OCI-LY7 (cell line): ENCODE data around the gene TIMP3. TPM values are rescaled to one million over a fixed set of nuclear protein-coding genes. Genes with fewer than 3 reads are reported as not detected.
A peak's percentile ranks its signal among the peaks of the same experiment; 100 is the strongest.

Experiments
- BruUV-seq: library from RNA; stranded (reverse); fragments of 400-500 nt; replicated peaks from 2 replicates; lab custom pipeline; 2021; lab: Mats Ljungman, UMichigan
- CTCF ChIA-PET: fragments of 300-600 bp; sonication (Branson Sonifier 250); formaldehyde crosslinking; loops from one replicate; lab custom pipeline; 2022; ENCODE audit warnings: antibody characterized with exemption; ENCODE audit not compliant: unreplicated experiment; lab: Charles Lee
- POLR2A ChIA-PET: fragments of 300-600 bp; sonication (Branson Sonifier 250); formaldehyde crosslinking; loops from one replicate; lab custom pipeline; 2022; ENCODE audit warnings: antibody characterized with exemption; lab: Charles Lee
- DNase-seq: peaks from one replicate; pipeline ENCODE4 v3.0.0-alpha.2; 2015; ENCODE audit warnings: low spot score
- H2AFZ ChIP-seq: fragments of 200-600 bp; sonication (generic), shearing (Covaris generic); 2 replicates; pipeline ENCODE4 v1.6.1; 2014; ENCODE audit warnings: mild to moderate bottlenecking, antibody characterized with exemption, low read length, moderate library complexity
- H3K27ac ChIP-seq: fragments of 200-600 bp; sonication (generic); 2 replicates; pipeline ENCODE4 v1.5.1; 2014; ENCODE audit warnings: mixed run types, low read depth, mild to moderate bottlenecking, moderate library complexity, low read length, inconsistent platforms; ENCODE audit not compliant: poor library complexity, severe bottlenecking
- H3K36me3 ChIP-seq: fragments of 200-600 bp; sonication (generic); 2 replicates; pipeline ENCODE4 v1.6.1; 2014; ENCODE audit warnings: mild to moderate bottlenecking, antibody characterized with exemption, low read length, moderate library complexity, mixed read lengths; ENCODE audit not compliant: insufficient read depth
- H3K4me1 ChIP-seq: fragments of 200-600 bp; sonication (generic); 2 replicates; pipeline ENCODE4 v1.5.1; 2014; ENCODE audit warnings: mild to moderate bottlenecking, low read length; ENCODE audit not compliant: insufficient read depth, poor library complexity, severe bottlenecking
- H3K4me2 ChIP-seq: fragments of 200-600 bp; sonication (generic); 2 replicates; pipeline ENCODE4 v1.6.1; 2014; ENCODE audit warnings: mild to moderate bottlenecking, low read length
- H3K4me3 ChIP-seq: fragments of 200-600 bp; sonication (generic); 2 replicates; pipeline ENCODE4 v1.5.1; 2014; ENCODE audit warnings: mild to moderate bottlenecking, low read depth, low read length; ENCODE audit not compliant: poor library complexity, severe bottlenecking
- H3K79me2 ChIP-seq: fragments of 200-600 bp; sonication (generic); 2 replicates; pipeline ENCODE4 v1.6.1; 2016; ENCODE audit warnings: low read depth, mild to moderate bottlenecking, low read length, moderate library complexity, mixed read lengths; ENCODE audit not compliant: insufficient read depth
- H3K9me2 ChIP-seq: fragments of 200-600 bp; sonication (generic); 2 replicates; pipeline ENCODE4 v1.6.1; 2016; ENCODE audit warnings: mild to moderate bottlenecking, low read length, mixed read lengths; ENCODE audit not compliant: insufficient read depth
- H3K9me3 ChIP-seq: fragments of 200-600 bp; sonication (generic); 2 replicates; pipeline ENCODE4 v1.6.1; 2014; ENCODE audit warnings: mild to moderate bottlenecking, mixed run types, low read length, mixed read lengths
- H4K20me1 ChIP-seq: fragments of 200-600 bp; sonication (generic); 2 replicates; pipeline ENCODE4 v1.6.1; 2014; ENCODE audit warnings: mild to moderate bottlenecking, antibody characterized with exemption, low read length, moderate library complexity, mixed read lengths; ENCODE audit not compliant: insufficient read depth
- EZH2phosphoT487 ChIP-seq: fragments of 200-600 bp; sonication (generic); IDR thresholded peaks from 2 replicates; pipeline ENCODE4 v1.6.1; 2018; ENCODE audit warnings: low read depth, borderline replicate concordance, mild to moderate bottlenecking, mixed run types, antibody characterized with exemption, low read length, moderate library complexity, mixed read lengths
- intact Hi-C: fragments of 100-400 bp; cut with micrococcal nuclease; formaldehyde crosslinking; loops from one replicate; pipeline ENCODE4 v1.10.0; 2022; ENCODE audit not compliant: unreplicated experiment
- total RNA-seq, 2 experiments: library from RNA; depleted of rRNA in 1 of 2; stranded (reverse); fragments of >200 nt in 1 of 2; shearing (Covaris generic) in 1 of 2; gene quantifications; 2 replicates each; pipeline ENCODE4 v1.2.3, GENCODE V29; 2014 to 2022
- TF ChIP-seq, protein P1 (sequence below): fragments of 200-600 bp; sonication (generic); conservative IDR thresholded peaks from 2 replicates; pipeline ENCODE4 v1.5.1; 2014; ENCODE audit warnings: mild to moderate bottlenecking, antibody characterized with exemption, low read length, moderate library complexity, mixed read lengths

The TIMP3 gene
- total RNA-seq, 2 experiments from 2014 or later: not detected

DNA sequence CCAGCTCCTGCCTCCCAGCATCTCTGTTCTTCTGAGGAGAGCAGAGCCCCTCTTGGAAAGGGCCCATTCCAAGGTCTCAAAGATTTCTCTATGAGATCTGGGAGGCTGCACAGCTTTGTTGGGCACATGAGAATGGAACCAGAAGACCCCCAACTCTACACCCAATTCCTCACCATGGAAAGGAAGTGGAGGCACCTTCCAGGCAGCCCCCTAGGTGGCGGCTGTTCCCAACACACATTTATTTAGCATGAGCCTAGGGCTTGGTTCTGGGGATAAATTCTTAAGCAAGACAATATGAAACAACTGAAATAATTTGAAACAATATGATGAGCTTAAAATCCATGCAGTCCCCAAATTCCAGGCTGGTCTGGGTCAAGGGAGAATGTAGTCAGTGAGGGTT, 100.4 kb downstream of the TIMP3 start:
- Histone ChIP-seq H3K4me2 (no peak overlapping the region), H3K79me2 (no peaks in the 10 kb centered on the region), H2AFZ (no peak overlapping the region), H3K9me3 (no peaks in the 10 kb centered on the region), H3K4me1 (no peaks in the 10 kb centered on the region), H3K36me3 (no peaks in the 10 kb centered on the region), H4K20me1 (no peaks in the 10 kb centered on the region), H3K27ac (no peak overlapping the region), H3K4me3 (no peak overlapping the region), H3K9me2 (no peaks in the 10 kb centered on the region)
- POLR2A ChIA-PET: interaction anchor here (0.6 kb wide), 1 partner anchor 488 kb away, joined by 3 read pairs; no protein-coding TSS in a partner anchor
- no peak for DNase-seq
- TF ChIP-seq, protein P1, sequence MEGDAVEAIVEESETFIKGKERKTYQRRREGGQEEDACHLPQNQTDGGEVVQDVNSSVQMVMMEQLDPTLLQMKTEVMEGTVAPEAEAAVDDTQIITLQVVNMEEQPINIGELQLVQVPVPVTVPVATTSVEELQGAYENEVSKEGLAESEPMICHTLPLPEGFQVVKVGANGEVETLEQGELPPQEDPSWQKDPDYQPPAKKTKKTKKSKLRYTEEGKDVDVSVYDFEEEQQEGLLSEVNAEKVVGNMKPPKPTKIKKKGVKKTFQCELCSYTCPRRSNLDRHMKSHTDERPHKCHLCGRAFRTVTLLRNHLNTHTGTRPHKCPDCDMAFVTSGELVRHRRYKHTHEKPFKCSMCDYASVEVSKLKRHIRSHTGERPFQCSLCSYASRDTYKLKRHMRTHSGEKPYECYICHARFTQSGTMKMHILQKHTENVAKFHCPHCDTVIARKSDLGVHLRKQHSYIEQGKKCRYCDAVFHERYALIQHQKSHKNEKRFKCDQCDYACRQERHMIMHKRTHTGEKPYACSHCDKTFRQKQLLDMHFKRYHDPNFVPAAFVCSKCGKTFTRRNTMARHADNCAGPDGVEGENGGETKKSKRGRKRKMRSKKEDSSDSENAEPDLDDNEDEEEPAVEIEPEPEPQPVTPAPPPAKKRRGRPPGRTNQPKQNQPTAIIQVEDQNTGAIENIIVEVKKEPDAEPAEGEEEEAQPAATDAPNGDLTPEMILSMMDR: peak; percentile 37; the same call in 1 of the 2 replicates
- TF ChIP-seq EZH2phosphoT487: no peak
- CTCF ChIA-PET: no interaction called here
- BruUV-seq: no TSS peak
- intact Hi-C loops: no loop called here

DNA sequence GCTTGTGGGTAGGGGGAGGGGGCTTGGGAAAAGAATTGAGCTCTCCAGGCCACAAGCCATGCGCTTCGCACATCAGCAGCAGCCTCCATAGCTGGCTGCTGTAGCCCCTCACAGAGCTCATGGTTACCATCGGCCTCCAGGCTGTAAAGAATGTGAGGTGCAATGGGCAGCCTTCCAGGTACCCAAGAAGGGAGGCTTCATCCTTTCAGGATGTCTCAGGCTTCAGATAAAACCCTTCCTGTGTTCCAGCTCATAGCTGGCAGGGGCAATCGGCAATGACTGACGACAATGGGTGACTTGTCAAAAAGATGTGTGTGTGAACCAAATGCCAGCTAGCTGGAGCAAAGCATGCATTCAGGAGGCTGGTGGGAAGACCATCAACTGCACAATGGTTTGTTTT, 102.0 kb downstream of the TIMP3 start:
- H3K79me2 ChIP-seq: no peaks in the 10 kb centered on the region
- TF ChIP-seq, protein P1: no peak
- TF ChIP-seq EZH2phosphoT487: no peak
- no peak overlapping the region for H3K4me3 ChIP-seq
- H4K20me1 ChIP-seq: no peaks in the 10 kb centered on the region
- no peaks in the 10 kb centered on the region for H3K4me1 ChIP-seq
- DNase-seq: no peak
- BruUV-seq: no TSS peak
- POLR2A ChIA-PET: interaction anchor here (1.2 kb wide), 1 partner anchor 11 kb away, joined by 3 read pairs; no protein-coding TSS in a partner anchor
- H3K9me3 ChIP-seq: no peaks in the 10 kb centered on the region
- CTCF ChIA-PET: no interaction called here
- H3K9me2 ChIP-seq: no peaks in the 10 kb centered on the region
- H3K36me3 ChIP-seq: no peaks in the 10 kb centered on the region
- no peak overlapping the region for H3K4me2 ChIP-seq
- no peak overlapping the region for H2AFZ ChIP-seq
- intact Hi-C loops: no loop called here
- H3K27ac ChIP-seq: no peak overlapping the region

DNA sequence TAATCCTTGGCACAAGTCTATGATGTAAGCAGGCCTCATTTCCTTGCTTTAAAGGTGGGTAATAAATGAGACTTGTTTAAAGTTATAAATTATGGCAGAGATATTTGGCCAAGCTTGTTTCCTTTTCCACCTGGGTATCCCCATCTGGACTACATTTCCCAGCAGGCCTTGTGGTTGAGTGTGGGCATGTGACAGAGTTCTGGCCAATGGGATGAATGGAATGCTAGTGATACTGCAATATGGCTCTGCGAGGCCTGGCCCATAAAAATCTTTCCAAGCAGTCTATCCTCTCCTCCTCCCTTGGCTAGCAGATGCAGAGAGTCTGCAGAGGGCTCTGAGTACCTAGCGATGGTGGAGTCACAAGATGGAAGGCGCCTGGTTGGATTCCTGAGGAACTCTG, 102.5 kb downstream of the TIMP3 start:
- Histone ChIP-seq H3K79me2 (no peaks in the 10 kb centered on the region), H3K9me2 (no peaks in the 10 kb centered on the region), H3K4me3 (no peak overlapping the region), H3K27ac (no peak overlapping the region), H3K4me2 (no peak overlapping the region), H2AFZ (peak overlapping the region; percentile 62; the same call in 1 of the 2 replicates), H3K36me3 (no peaks in the 10 kb centered on the region), H4K20me1 (no peaks in the 10 kb centered on the region), H3K4me1 (no peaks in the 10 kb centered on the region), H3K9me3 (no peaks in the 10 kb centered on the region)
- BruUV-seq: no TSS peak
- ChIA-PET CTCF (no interaction called here), POLR2A (interaction anchor here (1.2 kb wide), 1 partner anchor 11 kb away, joined by 3 read pairs; no protein-coding TSS in a partner anchor)
- peak; percentile 35 for DNase-seq
- no peak for TF ChIP-seq EZH2phosphoT487
- TF ChIP-seq, protein P1: no peak
- intact Hi-C loops: no loop called here
